GM18873 (cell line): ENCODE measurements around the gene QRICH2.
"Not testable (repeated sequence)": the region's sequence is repeated elsewhere in the genome, so short reads cannot be mapped to it uniquely, and the experiment has no call there.

Experiments used
- ATAC-seq: cut with Tn5 transposase; IDR thresholded peaks from one replicate; pipeline ENCODE4 v1.9.1; 2021; ENCODE audit warnings: mild to moderate bottlenecking, moderate library complexity, moderate number of reproducible peaks; ENCODE audit not compliant: unreplicated experiment, low FRiP score

The QRICH2 gene

GRCh38 chr17:76235883-76236282 is 72.2 kb downstream of the QRICH2 start:
- ATAC-seq = no peak

GRCh38 chr17:76234354-76234679 is 73.8 kb downstream of the QRICH2 start:
- no peak for ATAC-seq

- ATAC-seq = no peak
Observed at GRCh38 chr17:76233588-76234353, 74.3 kb downstream of the QRICH2 start.

- no peak for ATAC-seq
Observed at GRCh38 chr17:76232342-76232741, 75.7 kb downstream of the QRICH2 start.

- not testable (repeated sequence) for ATAC-seq
Observed at GRCh38 chr17:76226749-76227148, 81.3 kb downstream of the QRICH2 start.

- not testable (repeated sequence) for ATAC-seq
Observed at GRCh38 chr17:76225373-76226086, 82.5 kb downstream of the QRICH2 start.
